GM19372 (cell line): ENCODE measurements around the gene REEP1.
A peak's percentile ranks its signal among the peaks of the same experiment; 100 is the strongest.
"Not testable (repeated sequence)": the region's sequence is repeated elsewhere in the genome, so short reads cannot be mapped to it uniquely, and the experiment has no call there.

Experiments used
- ATAC-seq: cut with Tn5 transposase; IDR thresholded peaks from one replicate; pipeline ENCODE4 v1.9.1; 2021; ENCODE audit warnings: mild to moderate bottlenecking, low read depth, moderate library complexity; ENCODE audit not compliant: unreplicated experiment

REEP1 gene

GRCh38 chr2:86203614-86204013 is 133.8 kb downstream of the REEP1 start:
- ATAC-seq, result no peak

DNA sequence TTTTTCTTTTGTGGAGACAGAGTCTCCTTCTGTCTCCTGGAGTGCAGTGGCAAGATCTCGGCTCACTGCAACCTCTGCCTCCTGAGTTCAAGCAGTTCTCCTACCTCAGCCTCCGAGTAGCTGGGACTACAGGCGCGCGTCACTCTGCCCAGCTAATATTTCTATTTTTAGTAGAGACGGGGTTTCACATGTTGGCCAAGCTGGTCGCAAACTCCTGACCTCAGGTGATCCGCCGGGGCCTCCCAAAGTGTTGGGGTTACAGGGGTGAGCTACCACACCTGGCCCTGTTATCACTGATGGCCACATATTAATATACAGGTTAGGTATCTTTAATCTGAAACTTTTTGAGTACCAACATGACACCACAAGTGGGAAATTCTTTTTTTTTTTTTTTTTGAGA is 134.7 kb downstream of the REEP1 start:
- ATAC-seq, result no peak

DNA sequence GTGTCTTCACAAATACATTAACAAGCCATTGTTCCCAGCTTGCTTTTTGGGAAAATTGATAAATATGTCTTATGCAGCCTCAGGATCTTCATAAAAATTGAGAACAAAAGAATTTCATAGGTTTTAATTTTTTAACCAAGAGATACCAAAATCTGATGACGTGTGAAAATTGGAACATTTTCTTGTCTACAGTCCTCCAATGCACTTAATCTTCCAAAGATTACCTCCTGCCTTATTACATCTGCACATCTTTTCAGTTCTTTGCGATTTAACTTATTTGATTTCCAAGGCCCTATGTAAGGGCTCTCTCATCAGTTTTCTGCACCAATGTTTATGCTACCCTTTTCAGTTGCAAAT is 135.1 kb downstream of the REEP1 start:
- no peak for ATAC-seq

GRCh38 chr2:86201671-86202335 is 135.6 kb downstream of the REEP1 start:
- ATAC-seq, result no peak

GRCh38 chr2:86200564-86200963 is 136.9 kb downstream of the REEP1 start:
- not testable (repeated sequence) for ATAC-seq

DNA sequence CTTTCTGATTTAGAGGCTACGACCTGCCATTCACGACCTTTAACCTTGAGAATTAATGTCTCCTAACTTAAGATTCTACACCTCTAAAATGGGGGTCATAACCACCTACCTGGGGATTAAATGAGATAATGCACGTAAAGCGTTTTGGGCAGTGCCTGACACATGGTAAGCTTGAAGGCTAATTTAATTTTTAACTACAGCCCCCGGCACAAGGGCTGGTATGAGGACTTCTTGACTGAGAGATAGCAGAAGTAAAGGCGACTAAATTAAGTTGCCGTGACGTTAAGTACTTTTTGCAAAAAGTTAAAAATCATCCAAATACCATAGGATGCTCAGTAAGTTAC is 137.6 kb downstream of the REEP1 start:
- no peak for ATAC-seq

- no peak for ATAC-seq
Observed at GRCh38 chr2:86195808-86196387, 141.5 kb downstream of the REEP1 start.

- ATAC-seq, result peak; percentile 78
Observed at GRCh38 chr2:86195055-86195807, 142.2 kb downstream of the REEP1 start, which contains the start of gene IMMT. IMMT (minus strand) TSS chr2:86195462; CDS start chr2:86195382, 80 bp downstream.

DNA sequence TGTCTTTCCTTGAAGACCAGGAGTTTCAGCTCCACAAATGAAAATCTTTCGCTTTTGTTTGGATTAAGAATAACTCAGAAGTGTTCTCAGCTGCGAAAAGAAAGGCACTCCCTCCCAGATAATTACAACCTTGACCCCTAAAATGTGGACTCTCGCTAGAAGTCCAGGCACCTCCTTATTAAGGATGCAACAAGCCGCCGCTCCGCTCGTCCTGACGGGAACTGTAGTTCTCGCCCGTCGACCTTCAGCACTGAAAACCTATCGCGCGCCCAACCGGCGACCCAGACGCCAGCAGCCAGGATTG is 142.7 kb downstream of the REEP1 start:
- no peak for ATAC-seq

DNA sequence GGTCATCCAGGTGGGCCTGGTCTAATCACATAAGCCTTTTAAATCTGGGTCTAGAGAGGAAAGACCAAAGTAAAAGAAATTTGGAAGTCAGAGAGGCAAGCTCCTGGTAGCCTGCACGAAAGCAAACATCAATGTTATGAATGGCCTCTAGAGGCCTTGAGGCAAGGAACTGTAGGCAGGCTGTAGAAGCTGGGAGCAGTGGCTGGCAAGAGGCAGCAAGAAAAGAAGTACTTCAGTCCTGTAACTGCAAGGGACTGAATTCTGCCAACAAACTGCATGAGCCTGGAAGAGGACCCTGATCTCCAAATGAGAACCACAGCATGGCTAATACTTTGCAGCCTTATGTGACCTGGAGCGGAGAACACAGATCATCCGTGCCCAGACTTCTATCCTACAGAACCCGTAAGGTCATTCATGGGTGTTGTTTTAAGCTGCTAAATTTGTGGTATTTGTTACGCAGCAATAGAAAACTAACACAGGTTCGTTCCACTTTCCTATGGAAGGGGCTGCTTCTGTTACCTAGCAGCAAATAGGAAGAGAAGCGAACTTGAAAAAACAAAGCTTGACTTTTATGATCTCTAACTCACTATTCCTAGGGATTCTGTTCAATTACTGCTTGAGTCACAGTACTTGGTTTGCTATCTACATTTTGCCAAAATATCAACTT is 143.4 kb downstream of the REEP1 start:
- no peak for ATAC-seq

- ATAC-seq, result no peak
Observed at GRCh38 chr2:86189782-86190416, 147.5 kb downstream of the REEP1 start.

- ATAC-seq, result no peak
Observed at GRCh38 chr2:86186431-86186830, 151.0 kb downstream of the REEP1 start.

DNA sequence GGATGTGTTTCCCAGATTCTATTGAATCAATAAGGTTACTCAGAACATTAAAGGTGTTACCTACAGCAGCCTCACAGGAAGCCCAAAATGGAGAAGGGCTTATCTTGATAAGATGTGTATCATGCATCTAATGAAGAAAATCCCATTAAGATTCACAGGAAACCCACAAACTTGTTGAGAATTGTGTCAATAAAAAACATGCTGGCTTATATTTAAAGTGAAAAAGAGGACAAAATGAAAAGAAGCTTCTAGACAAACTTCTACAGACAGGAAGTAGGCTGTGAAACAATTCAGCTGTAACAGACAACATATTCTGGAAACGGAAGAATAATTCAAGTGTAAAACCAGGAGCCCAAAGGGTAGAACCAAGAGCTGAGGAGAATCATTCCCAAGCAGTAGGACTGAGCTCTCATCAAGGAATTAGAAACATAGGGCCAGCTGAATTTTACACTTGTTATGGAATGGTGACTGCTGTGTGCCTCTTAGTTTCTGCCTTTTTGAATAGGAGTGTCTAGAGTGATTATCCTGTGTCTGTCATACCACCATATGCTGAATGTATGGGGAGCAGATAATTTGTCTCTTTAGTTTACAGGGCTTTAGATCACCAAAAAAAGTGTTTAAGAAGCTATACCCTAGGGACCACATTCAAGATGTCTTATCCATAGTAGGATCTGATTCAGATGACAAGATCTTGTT is 151.8 kb downstream of the REEP1 start:
- no peak for ATAC-seq

DNA sequence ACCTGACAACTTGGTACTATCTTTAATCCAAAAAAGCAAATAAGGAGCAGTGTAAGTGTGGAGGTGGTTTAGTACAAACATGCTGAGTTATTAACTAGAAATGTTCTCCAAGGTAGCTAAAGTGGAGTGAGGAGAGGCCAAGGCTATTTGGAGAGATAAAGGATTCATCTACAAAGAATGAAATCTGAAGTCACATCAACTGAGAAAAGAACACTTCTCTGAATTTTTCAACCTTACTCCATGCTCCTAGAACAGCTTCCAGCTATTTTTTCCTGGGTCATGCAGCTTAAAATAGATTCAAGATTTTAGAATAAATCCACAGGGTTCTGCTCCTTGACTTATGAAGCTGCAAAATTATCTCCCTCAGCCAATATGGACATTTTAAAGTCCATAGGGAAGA is 160.8 kb downstream of the REEP1 start:
- ATAC-seq, result no peak

DNA sequence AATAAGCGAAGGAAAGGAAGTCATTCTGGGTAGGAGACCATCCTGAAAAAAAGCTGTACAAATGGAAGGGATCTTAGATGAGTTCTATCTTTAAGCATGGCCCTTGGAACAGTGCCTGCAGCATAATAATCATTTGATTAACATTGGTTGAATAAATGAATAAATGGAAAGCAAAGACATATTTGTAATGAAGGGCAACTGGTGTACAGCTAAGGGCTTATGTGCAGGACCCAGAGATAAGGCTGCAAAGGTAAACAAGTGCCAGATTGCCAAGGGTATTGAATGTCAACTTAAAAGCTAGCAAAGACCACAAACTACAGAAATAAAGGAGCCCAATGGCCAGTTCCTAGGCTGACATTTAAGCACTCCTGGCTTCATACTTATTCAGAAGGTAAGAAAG is 161.6 kb downstream of the REEP1 start:
- ATAC-seq, result no peak

- no peak for ATAC-seq
Observed at GRCh38 chr2:86174445-86174844, 163.0 kb downstream of the REEP1 start.

- ATAC-seq, result no peak
Observed at GRCh38 chr2:86172610-86173009, 164.8 kb downstream of the REEP1 start.

- ATAC-seq, result no peak
Observed at GRCh38 chr2:86171295-86171694, 166.1 kb downstream of the REEP1 start.

- no peak for ATAC-seq
Observed at GRCh38 chr2:86170449-86170848, 167.0 kb downstream of the REEP1 start.
